GM15510 (cell line): ENCODE results near the gene CLIC6.

ENCODE experiments used
- POLR2A ChIP-seq: IDR thresholded peaks from 3 replicates; pipeline ENCODE4 v1.6.1; 2011; ENCODE audit warnings: borderline replicate concordance; ENCODE audit not compliant: insufficient read length; ENCODE audit errors: extremely low read depth

CLIC6 gene

GRCh38 chr21:34673006-34673405 is 4.2 kb downstream of the CLIC6 start:
- TF ChIP-seq POLR2A, result no peak

GRCh38 chr21:34674468-34674867 is 5.7 kb downstream of the CLIC6 start:
- no peak for TF ChIP-seq POLR2A

- TF ChIP-seq POLR2A, result no peak
These were observed 7.1 kb downstream of the CLIC6 start for GRCh38 chr21:34675871-34676270.

- no peak for TF ChIP-seq POLR2A
These were observed 10.3 kb downstream of the CLIC6 start for GRCh38 chr21:34679051-34679450.

- TF ChIP-seq POLR2A, result no peak
These were observed 15.5 kb downstream of the CLIC6 start for GRCh38 chr21:34684174-34684876.

- TF ChIP-seq POLR2A, result no peak
These were observed 18.3 kb downstream of the CLIC6 start for GRCh38 chr21:34687065-34687464.

- no peak for TF ChIP-seq POLR2A
These were observed 19.0 kb downstream of the CLIC6 start for GRCh38 chr21:34687745-34688144.

GRCh38 chr21:34688145-34688544 is 19.4 kb downstream of the CLIC6 start:
- no peak for TF ChIP-seq POLR2A

GRCh38 chr21:34688715-34689114 is 19.9 kb downstream of the CLIC6 start:
- no peak for TF ChIP-seq POLR2A

- TF ChIP-seq POLR2A, result no peak
These were observed 21.4 kb downstream of the CLIC6 start for GRCh38 chr21:34690041-34690792.

- TF ChIP-seq POLR2A, result no peak
These were observed 22.0 kb downstream of the CLIC6 start for GRCh38 chr21:34690793-34691175.

- no peak for TF ChIP-seq POLR2A
These were observed 22.7 kb downstream of the CLIC6 start for GRCh38 chr21:34691390-34692032.

- no peak for TF ChIP-seq POLR2A
These were observed 23.7 kb downstream of the CLIC6 start for GRCh38 chr21:34692458-34693020.

GRCh38 chr21:34693192-34693810 is 24.5 kb downstream of the CLIC6 start:
- TF ChIP-seq POLR2A, result no peak

GRCh38 chr21:34695434-34695833 is 26.6 kb downstream of the CLIC6 start:
- TF ChIP-seq POLR2A, result no peak

- TF ChIP-seq POLR2A, result no peak
These were observed 27.3 kb downstream of the CLIC6 start for GRCh38 chr21:34696121-34696520.

GRCh38 chr21:34697826-34698225 is 29.0 kb downstream of the CLIC6 start:
- TF ChIP-seq POLR2A, result no peak
